ENCODE data around the gene CCDC3.

Gene CCDC3

GRCh38 chr10:12922117-12922900, 79.2 kb downstream of the CCDC3 start:
- DNase-seq (ENCODE audit: low spot score) = no peak

GRCh38 chr10:12921163-12921562, 80.3 kb downstream of the CCDC3 start:
- DNase-seq (ENCODE audit: low spot score) = no peak

- no peak for DNase-seq (ENCODE audit: low spot score)
Measured at GRCh38 chr10:12919574-12919973, 81.9 kb downstream of the CCDC3 start.

- no peak for DNase-seq (ENCODE audit: low spot score)
Measured at GRCh38 chr10:12916587-12916986, 84.9 kb downstream of the CCDC3 start.

- DNase-seq (ENCODE audit: low spot score) = no peak
Measured at GRCh38 chr10:12915637-12916168, 85.8 kb downstream of the CCDC3 start.

GRCh38 chr10:12914111-12914510, 87.4 kb downstream of the CCDC3 start:
- DNase-seq (ENCODE audit: low spot score) = no peak

GRCh38 chr10:12911795-12912194, 89.7 kb downstream of the CCDC3 start:
- no peak for DNase-seq (ENCODE audit: low spot score)

GRCh38 chr10:12910835-12911234, 90.7 kb downstream of the CCDC3 start:
- DNase-seq (ENCODE audit: low spot score) = no peak

GRCh38 chr10:12909836-12910185, 91.7 kb downstream of the CCDC3 start:
- DNase-seq (ENCODE audit: low spot score) = no peak

- DNase-seq (ENCODE audit: low spot score) = no peak
Measured at GRCh38 chr10:12909182-12909835, 92.2 kb downstream of the CCDC3 start.

GRCh38 chr10:12908773-12909172, 92.7 kb downstream of the CCDC3 start:
- no peak for DNase-seq (ENCODE audit: low spot score)

GRCh38 chr10:12907656-12908055, 93.9 kb downstream of the CCDC3 start:
- DNase-seq (ENCODE audit: low spot score) = peak; percentile 71

- DNase-seq (ENCODE audit: low spot score) = no peak
Measured at GRCh38 chr10:12906051-12906541, 95.4 kb downstream of the CCDC3 start.

- DNase-seq (ENCODE audit: low spot score) = no peak
Measured at GRCh38 chr10:12905067-12905466, 96.4 kb downstream of the CCDC3 start.

- no peak for DNase-seq (ENCODE audit: low spot score)
Measured at GRCh38 chr10:12902851-12903358, 98.6 kb downstream of the CCDC3 start.

- DNase-seq (ENCODE audit: low spot score) = no peak
Measured at GRCh38 chr10:12902135-12902572, 99.4 kb downstream of the CCDC3 start.

GRCh38 chr10:12899546-12899945, 102.0 kb downstream of the CCDC3 start:
- DNase-seq (ENCODE audit: low spot score) = no peak

GRCh38 chr10:12898271-12898670, 103.2 kb downstream of the CCDC3 start:
- no peak for DNase-seq (ENCODE audit: low spot score)

GRCh38 chr10:12897278-12897677, 104.2 kb downstream of the CCDC3 start:
- no peak for DNase-seq (ENCODE audit: low spot score)

GRCh38 chr10:12896251-12896650, 105.3 kb downstream of the CCDC3 start:
- DNase-seq (ENCODE audit: low spot score) = no peak

- no peak for DNase-seq (ENCODE audit: low spot score)
Measured at GRCh38 chr10:12892924-12893323, 108.6 kb downstream of the CCDC3 start.

GRCh38 chr10:12890958-12891357, 110.6 kb downstream of the CCDC3 start:
- DNase-seq (ENCODE audit: low spot score) = no peak

GRCh38 chr10:12888470-12888869, 113.0 kb downstream of the CCDC3 start:
- no peak for DNase-seq (ENCODE audit: low spot score)

Measured in left forelimb (tissue), 1 donor.